Measurements from ENCODE around the gene RALGDS.

RALGDS gene

GRCh38 chr9:133129001-133129795, 8.2 kb upstream of the RALGDS start:
- H3K4me3 ChIP-seq (ENCODE audit: low read depth, low read length), result no peak overlapping the region
- TF ChIP-seq MYC (IDR thresholded peaks at IDR 0.05; ENCODE audit: low read depth, low read length) (no peak), MAX (IDR thresholded peaks at IDR 0.05; ENCODE audit: low read depth, low read length) (no peak), POLR2A (IDR thresholded peaks at IDR 0.05; ENCODE audit: extremely low read depth, insufficient read length) (no peak), CTCF (IDR thresholded peaks at IDR 0.05; ENCODE audit: low read depth, low read length) (no peak)
- DNase-seq (ENCODE audit: low read depth), result no peak

GRCh38 chr9:133128152-133128551, 7.1 kb upstream of the RALGDS start:
- no peak overlapping the region for H3K4me3 ChIP-seq (ENCODE audit: low read depth, low read length)
- DNase-seq (ENCODE audit: low read depth), result no peak
- TF ChIP-seq MYC (IDR thresholded peaks at IDR 0.05; ENCODE audit: low read depth, low read length) (no peak), MAX (IDR thresholded peaks at IDR 0.05; ENCODE audit: low read depth, low read length) (no peak), CTCF (IDR thresholded peaks at IDR 0.05; ENCODE audit: low read depth, low read length) (no peak), POLR2A (IDR thresholded peaks at IDR 0.05; ENCODE audit: extremely low read depth, insufficient read length) (no peak)

DNA sequence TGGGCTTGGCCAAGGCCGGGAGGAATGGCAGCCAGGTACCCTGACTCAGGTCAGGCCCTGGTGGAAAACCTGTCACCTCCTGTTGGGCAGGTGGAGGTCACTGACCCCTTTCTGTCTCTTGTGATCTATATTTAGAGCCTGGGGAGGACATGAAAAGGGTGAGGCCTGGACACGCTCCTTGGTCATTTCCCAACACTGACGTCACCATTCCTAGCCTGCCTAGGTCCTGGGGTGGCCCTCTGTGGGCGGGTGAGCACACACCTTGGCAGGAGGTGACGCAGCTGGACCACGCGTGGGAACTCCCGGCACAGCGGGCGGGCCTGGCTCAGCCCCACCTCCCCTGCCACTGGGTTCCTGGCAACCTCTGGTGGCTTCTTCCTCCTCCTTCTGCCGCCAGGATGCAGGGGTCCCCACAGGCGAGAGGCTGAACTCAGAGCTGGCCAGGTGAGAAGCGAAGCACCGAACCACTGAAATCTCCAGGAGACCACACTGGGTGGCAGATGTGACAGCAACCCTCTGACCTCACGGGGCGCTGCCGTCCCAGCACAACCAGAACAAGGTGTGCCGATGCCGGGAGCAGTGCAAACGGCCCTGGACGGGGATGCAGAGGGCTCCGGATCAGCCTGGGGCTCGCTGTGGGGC, 6.4 kb upstream of the RALGDS start:
- TF ChIP-seq MAX (IDR thresholded peaks at IDR 0.05; ENCODE audit: low read depth, low read length), result no peak
- H3K4me3 ChIP-seq (ENCODE audit: low read depth, low read length), result no peak overlapping the region
- no peak for DNase-seq (ENCODE audit: low read depth)

GRCh38 chr9:133126697-133127339, 5.8 kb upstream of the RALGDS start:
- TF ChIP-seq POLR2A (IDR thresholded peaks at IDR 0.05; ENCODE audit: extremely low read depth, insufficient read length), result no peak
- no peak for TF ChIP-seq MAX (IDR thresholded peaks at IDR 0.05; ENCODE audit: low read depth, low read length)
- no peak for TF ChIP-seq MYC (IDR thresholded peaks at IDR 0.05; ENCODE audit: low read depth, low read length)
- no peak for TF ChIP-seq CTCF (IDR thresholded peaks at IDR 0.05; ENCODE audit: low read depth, low read length)
- H3K4me3 ChIP-seq (ENCODE audit: low read depth, low read length), result no peak overlapping the region
- DNase-seq (ENCODE audit: low read depth), result no peak

DNA sequence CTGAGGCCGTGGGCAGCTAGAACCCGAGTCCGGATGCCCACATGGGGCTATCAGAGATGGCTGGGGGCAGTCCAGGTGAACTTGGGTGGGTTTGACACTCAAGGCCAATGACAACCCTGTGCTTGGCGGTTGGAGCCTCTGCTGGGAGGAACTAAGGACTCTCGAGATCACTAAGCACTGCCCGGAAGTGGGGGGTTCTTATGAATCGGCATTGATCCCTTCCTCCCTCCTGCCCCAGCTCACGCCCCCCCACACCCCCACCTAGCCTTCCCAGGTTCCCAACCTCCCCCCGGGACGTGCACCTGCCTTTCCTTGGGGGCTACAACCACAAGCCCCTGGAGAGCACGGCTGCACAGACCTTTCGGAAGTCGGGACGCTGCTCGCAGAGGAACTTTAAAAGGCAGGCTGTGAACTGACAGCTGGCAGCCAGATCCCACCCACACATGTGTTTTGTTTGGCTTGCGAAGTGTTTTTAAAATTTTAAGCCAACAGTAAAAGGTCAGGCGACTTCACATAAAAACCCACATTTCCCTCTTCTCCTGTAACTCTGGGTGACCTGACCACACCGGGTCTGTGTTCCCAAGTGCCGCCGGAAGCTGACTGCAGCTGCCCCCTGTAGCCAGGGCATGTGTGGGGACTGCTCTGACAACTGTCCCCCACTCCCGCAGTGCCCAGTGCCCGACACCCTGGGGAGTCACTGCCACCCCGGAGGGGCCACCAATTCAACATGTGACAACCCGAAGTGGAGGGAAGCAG, 5.1 kb upstream of the RALGDS start:
- TF ChIP-seq MAX (IDR thresholded peaks at IDR 0.05; ENCODE audit: low read depth, low read length) (peak; percentile 87), POLR2A (IDR thresholded peaks at IDR 0.05; ENCODE audit: extremely low read depth, insufficient read length) (no peak)
- H3K4me3 ChIP-seq (ENCODE audit: low read depth, low read length), result no peak overlapping the region
- peak; percentile 71 for DNase-seq (ENCODE audit: low read depth)

- DNase-seq (ENCODE audit: low read depth), result no peak
- no peak for TF ChIP-seq CTCF (IDR thresholded peaks at IDR 0.05; ENCODE audit: low read depth, low read length)
- TF ChIP-seq MYC (IDR thresholded peaks at IDR 0.05; ENCODE audit: low read depth, low read length), result no peak
- no peak for TF ChIP-seq POLR2A (IDR thresholded peaks at IDR 0.05; ENCODE audit: extremely low read depth, insufficient read length)
- H3K4me3 ChIP-seq (ENCODE audit: low read depth, low read length), result no peak overlapping the region
These were observed 3.9 kb upstream of the RALGDS start for GRCh38 chr9:133124907-133125275.

Measured in NB4 (cell line).